Calu3 (cell line): Measurements from ENCODE around the gene RAB6B. TPM values are rescaled to one million over a fixed set of nuclear protein-coding genes. Genes with fewer than 3 reads are reported as not detected.

Experiments used
- BruUV-seq: library from RNA; stranded (reverse); fragments of 400-500 nt; replicated peaks from 2 replicates; lab custom pipeline; 2021; lab: Mats Ljungman, UMichigan
- CTCF ChIA-PET: fragments of 300-600 bp; sonication (Branson Sonifier 250); formaldehyde crosslinking; loops from one replicate; lab custom pipeline; 2022; ENCODE audit warnings: antibody characterized with exemption; lab: Charles Lee
- DNase-seq: peaks from one replicate; pipeline ENCODE4 v3.0.0; 2022
- H3K27ac Mint-ChIP-seq: one replicate; pipeline ENCODE4 v1.8.0; 2022; ENCODE audit warnings: mixed read lengths; ENCODE audit not compliant: unreplicated experiment
- H3K27me3 Mint-ChIP-seq: one replicate; pipeline ENCODE4 v1.8.0; 2022; ENCODE audit warnings: mixed read lengths; ENCODE audit not compliant: unreplicated experiment
- H3K36me3 Mint-ChIP-seq: one replicate; pipeline ENCODE4 v1.8.0; 2022; ENCODE audit warnings: mild to moderate bottlenecking, moderate library complexity, mixed read lengths; ENCODE audit not compliant: insufficient read depth, unreplicated experiment
- H3K4me1 Mint-ChIP-seq: one replicate; pipeline ENCODE4 v1.8.0; 2022; ENCODE audit warnings: mild to moderate bottlenecking, low read depth, mixed read lengths; ENCODE audit not compliant: unreplicated experiment
- H3K4me3 Mint-ChIP-seq: one replicate; pipeline ENCODE4 v1.8.0; 2022; ENCODE audit warnings: mild to moderate bottlenecking, low read depth, moderate library complexity, mixed read lengths; ENCODE audit not compliant: unreplicated experiment
- H3K9me3 Mint-ChIP-seq: one replicate; pipeline ENCODE4 v1.8.0; 2022; ENCODE audit warnings: low read depth, mixed read lengths; ENCODE audit not compliant: unreplicated experiment
- intact Hi-C: fragments of 100-400 bp; cut with micrococcal nuclease; formaldehyde crosslinking; loops from one replicate; pipeline ENCODE4 v1.10.0; 2022; ENCODE audit not compliant: unreplicated experiment
- total RNA-seq: library from RNA; stranded (reverse); gene quantifications from 2 replicates; pipeline ENCODE4 v1.2.3, GENCODE V29; 2022
- TF ChIP-seq, protein P1 (sequence below): fragments of 200-600 bp; IDR thresholded peaks from one replicate; pipeline ENCODE4 v1.8.0; 2022; ENCODE audit warnings: antibody characterized with exemption; ENCODE audit not compliant: unreplicated experiment

Gene RAB6B
- total RNA-seq, 1 experiment from 2014 or later = 0.85 TPM

DNA sequence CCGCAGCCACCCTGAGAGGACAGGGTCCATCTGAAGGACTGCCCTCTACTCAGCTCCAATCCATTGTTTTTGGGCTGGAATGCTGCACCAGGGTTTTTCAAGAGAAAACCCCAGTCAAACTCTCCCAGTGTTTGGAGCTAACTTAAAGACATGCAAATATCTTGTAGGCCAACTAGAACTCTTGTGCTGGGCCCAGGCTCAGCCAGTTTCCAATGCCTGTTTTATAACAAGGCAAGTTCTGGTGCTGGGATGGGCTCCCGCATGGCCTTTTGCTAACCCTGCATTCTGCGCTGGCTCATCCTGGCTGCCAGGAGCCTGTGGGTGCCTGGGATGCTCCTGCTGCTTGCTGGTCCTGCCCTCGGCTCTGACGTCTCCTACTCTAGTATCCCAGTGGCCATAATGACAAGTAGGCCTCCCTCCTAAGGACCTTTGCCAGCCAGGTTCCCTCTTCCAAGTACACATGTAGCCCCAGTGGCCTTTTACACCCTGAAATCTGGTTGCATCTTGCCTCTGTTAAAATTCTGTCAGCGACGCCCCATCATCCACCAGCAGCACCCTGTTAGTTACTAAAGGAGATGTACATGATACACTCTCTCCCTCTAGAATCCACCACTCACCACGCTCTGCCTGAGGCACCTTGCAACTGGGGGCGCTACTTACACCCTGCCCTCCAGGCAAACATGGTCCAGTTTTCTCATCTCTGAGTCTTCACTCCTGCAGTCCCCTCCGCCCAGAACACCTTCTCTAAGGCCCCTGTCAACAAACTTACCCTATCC is 30.5 kb upstream of the RAB6B start:
- CTCF ChIA-PET = interaction anchor here (0.6 to 1.4 kb wide), 5 partner anchors 9 to 542 kb away, joined by 3 to 4 read pairs (median 3); no protein-coding TSS in a partner anchor

DNA sequence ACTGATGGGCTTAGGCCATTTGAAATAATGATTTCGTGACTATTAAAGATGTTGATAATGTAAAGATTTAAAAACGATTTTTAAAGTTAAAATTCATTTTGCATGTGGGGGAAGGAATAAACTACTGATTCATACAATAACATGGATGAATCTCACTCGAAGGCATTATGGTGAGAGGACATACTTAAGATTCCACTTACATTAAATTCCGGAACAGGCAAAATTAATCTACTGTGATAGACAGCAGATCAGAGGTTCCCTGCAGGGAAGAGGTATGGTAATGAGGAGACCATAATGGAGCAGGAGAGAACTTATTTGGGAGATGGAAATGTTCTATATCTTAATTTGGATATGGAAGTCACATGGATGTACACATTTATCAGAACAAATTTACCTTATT is 28.4 kb upstream of the RAB6B start:
- CTCF ChIA-PET = no interaction called here
- H3K4me1 Mint-ChIP-seq = no peaks in the 10 kb centered on the region
- intact Hi-C loops = loop anchor here (5.0 kb wide), 2 partner anchors 262 to 1192 kb away; partner anchors contain the start of gene TOPBP1
- H3K4me3 Mint-ChIP-seq = no peak overlapping the region
- H3K36me3 Mint-ChIP-seq = no peaks in the 10 kb centered on the region
- BruUV-seq = no TSS peak
- no peak overlapping the region for H3K27ac Mint-ChIP-seq
- TF ChIP-seq, protein P1, sequence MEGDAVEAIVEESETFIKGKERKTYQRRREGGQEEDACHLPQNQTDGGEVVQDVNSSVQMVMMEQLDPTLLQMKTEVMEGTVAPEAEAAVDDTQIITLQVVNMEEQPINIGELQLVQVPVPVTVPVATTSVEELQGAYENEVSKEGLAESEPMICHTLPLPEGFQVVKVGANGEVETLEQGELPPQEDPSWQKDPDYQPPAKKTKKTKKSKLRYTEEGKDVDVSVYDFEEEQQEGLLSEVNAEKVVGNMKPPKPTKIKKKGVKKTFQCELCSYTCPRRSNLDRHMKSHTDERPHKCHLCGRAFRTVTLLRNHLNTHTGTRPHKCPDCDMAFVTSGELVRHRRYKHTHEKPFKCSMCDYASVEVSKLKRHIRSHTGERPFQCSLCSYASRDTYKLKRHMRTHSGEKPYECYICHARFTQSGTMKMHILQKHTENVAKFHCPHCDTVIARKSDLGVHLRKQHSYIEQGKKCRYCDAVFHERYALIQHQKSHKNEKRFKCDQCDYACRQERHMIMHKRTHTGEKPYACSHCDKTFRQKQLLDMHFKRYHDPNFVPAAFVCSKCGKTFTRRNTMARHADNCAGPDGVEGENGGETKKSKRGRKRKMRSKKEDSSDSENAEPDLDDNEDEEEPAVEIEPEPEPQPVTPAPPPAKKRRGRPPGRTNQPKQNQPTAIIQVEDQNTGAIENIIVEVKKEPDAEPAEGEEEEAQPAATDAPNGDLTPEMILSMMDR = no peak
- H3K27me3 Mint-ChIP-seq = peaks cover 95% of the 10 kb centered on the region
- no peaks in the 10 kb centered on the region for H3K9me3 Mint-ChIP-seq
- no peak for DNase-seq

More for the DNA sequence above, 30.5 kb upstream of the RAB6B start:
- Mint-ChIP-seq H3K9me3 (no peaks in the 10 kb centered on the region), H3K27ac (no peak overlapping the region), H3K4me3 (no peak overlapping the region), H3K4me1 (no peaks in the 10 kb centered on the region), H3K36me3 (peaks cover 4% of the 10 kb centered on the region), H3K27me3 (peaks cover 95% of the 10 kb centered on the region)
- TF ChIP-seq, protein P1 = no peak
- no peak for DNase-seq
- intact Hi-C loops = no loop called here
- no TSS peak for BruUV-seq

DNA sequence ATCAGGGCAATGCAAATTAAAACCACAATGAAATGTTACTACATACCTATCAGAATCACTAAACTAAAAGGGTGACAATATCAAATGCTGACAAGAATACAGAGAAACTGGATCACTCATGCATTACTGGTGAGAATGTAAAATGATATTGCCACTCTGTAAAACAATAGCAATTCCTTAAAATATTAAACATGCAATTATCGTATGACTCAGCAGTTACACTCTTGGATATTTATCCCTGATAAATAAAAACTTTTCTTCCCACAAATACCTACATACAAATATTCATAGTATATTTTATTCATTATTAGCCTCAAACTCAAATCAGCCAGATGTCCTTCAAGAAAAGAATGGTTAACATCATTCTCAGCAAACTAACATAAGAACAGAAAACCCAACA is 25.9 kb upstream of the RAB6B start:
- intact Hi-C loops = loop anchor here (5.0 kb wide), 2 partner anchors 259 to 1189 kb away; partner anchors contain the start of gene TOPBP1
- TF ChIP-seq, protein P1 = no peak
- Mint-ChIP-seq H3K9me3 (no peaks in the 10 kb centered on the region), H3K27me3 (peaks cover 88% of the 10 kb centered on the region), H3K4me1 (no peaks in the 10 kb centered on the region), H3K36me3 (no peaks in the 10 kb centered on the region), H3K4me3 (no peak overlapping the region), H3K27ac (no peak overlapping the region)
- no peak for DNase-seq
- BruUV-seq = no TSS peak
- CTCF ChIA-PET = no interaction called here

DNA sequence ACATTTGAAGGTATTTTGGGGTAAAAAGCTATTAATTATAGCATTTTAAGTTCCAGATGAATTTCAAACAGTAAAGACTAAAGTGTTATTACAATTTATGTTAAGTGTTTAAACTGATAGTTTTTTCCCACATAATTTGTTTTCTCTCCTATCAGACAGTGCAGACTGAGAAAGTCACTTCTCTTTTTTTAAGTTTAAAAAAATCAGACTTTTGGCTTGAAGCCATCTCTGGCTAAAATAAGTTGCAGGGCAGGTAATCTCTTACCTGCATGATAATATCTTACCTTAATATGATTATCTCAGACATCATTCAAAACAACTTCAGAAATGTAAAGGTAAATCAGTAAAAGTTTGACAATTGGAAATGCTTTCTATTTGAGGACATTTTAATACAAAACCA is 21.5 kb upstream of the RAB6B start:
- TF ChIP-seq, protein P1 = no peak
- H3K36me3 Mint-ChIP-seq = no peaks in the 10 kb centered on the region
- no TSS peak for BruUV-seq
- no peaks in the 10 kb centered on the region for H3K4me1 Mint-ChIP-seq
- H3K9me3 Mint-ChIP-seq = no peaks in the 10 kb centered on the region
- intact Hi-C loops = no loop called here
- CTCF ChIA-PET = no interaction called here
- H3K27me3 Mint-ChIP-seq = peaks cover 69% of the 10 kb centered on the region
- no peak for DNase-seq
- no peak overlapping the region for H3K27ac Mint-ChIP-seq
- H3K4me3 Mint-ChIP-seq = no peak overlapping the region
